A549 (cell line): ENCODE data around the gene ADK. TPM values are rescaled to one million over a fixed set of nuclear protein-coding genes. Genes with fewer than 3 reads are reported as not detected.

Source experiments
- ATAC-seq, 2 experiments: fragments of 200-7000 bp in 1 of 2; fragments of >200 bp in 1 of 2; cut with Nextera tagmentation in 1 of 2; cut with Tn5 transposase in 1 of 2; 3 replicates each; pipeline versions ENCODE4 v1.8.0 to v1.9.1; 2018 to 2020; ENCODE audit warnings: mild to moderate bottlenecking in 1 of 2, moderate library complexity in 1 of 2
- CTCF ChIA-PET: fragments of 300-600 bp; sonication (Branson Sonifier 250); formaldehyde crosslinking; extraction: SDS; loops from one replicate; lab custom pipeline; 2021; ENCODE audit warnings: antibody characterized with exemption, inconsistent platforms; lab: Yijun Ruan, JAX
- POLR2A ChIA-PET: fragments of 350-600 bp; formaldehyde crosslinking; extraction: SDS; loops from one replicate; lab custom pipeline; 2021; ENCODE audit warnings: antibody characterized with exemption, inconsistent platforms; lab: Yijun Ruan, JAX
- DNase-seq, 2 experiments: peaks; one replicate each; pipeline versions ENCODE4 v3.0.0 to v3.0.0-alpha.2; 2011 to 2016; ENCODE audit warnings: low read depth in 1 of 2, low spot score in 1 of 2
- FAIRE-seq: peaks from 2 replicates; lab custom pipeline; 2011; peaks lifted over from hg19 to GRCh38; lab: Jason Lieb, UNC
- H3K27ac ChIP-seq, 2 experiments: fragments of >200 bp; sonication (Bioruptor Twin); formaldehyde crosslinking; 3 replicates each; pipeline ENCODE4 v1.5.1; 2016 to 2017
- H3K4me1 ChIP-seq: fragments of >200 bp; sonication (Bioruptor Twin); formaldehyde crosslinking; 3 replicates; pipeline ENCODE4 v1.6.1; 2016
- H3K4me2 ChIP-seq: fragments of >200 bp; sonication (Bioruptor Twin); formaldehyde crosslinking; 3 replicates; pipeline ENCODE4 v1.6.1; 2016
- H3K4me3 ChIP-seq: fragments of >200 bp; sonication (Bioruptor Twin); formaldehyde crosslinking; 3 replicates; pipeline ENCODE4 v1.5.1; 2016
- H3K9me3 ChIP-seq: fragments of >200 bp; sonication (Bioruptor Twin); formaldehyde crosslinking; 3 replicates; pipeline ENCODE4 v1.6.1; 2016
- BCL3 ChIP-seq: fragments of >200 bp; sonication (Bioruptor Twin); formaldehyde crosslinking; IDR thresholded peaks from 3 replicates; pipeline ENCODE4 v1.6.1; 2016
- CBX8 ChIP-seq: fragments of 200-600 bp; sonication (generic); IDR thresholded peaks from 2 replicates; pipeline ENCODE4 v1.6.1; 2016
- CEBPB ChIP-seq, 2 experiments: fragments of >200 bp in 1 of 2; sonication (Bioruptor Twin) in 1 of 2; formaldehyde crosslinking in 1 of 2; IDR thresholded peaks; 2 replicates each; pipeline ENCODE4 v1.6.1; 2012 to 2016
- CHD2 ChIP-seq: fragments of 150-350 bp; IDR thresholded peaks from 2 replicates; pipeline ENCODE4 v1.6.1; 2014; ENCODE audit warnings: low read length; ENCODE audit not compliant: partially characterized antibody
- EHF ChIP-seq: fragments of 250-450 bp; sonication (Bioruptor Pico); IDR thresholded peaks from 2 replicates; pipeline ENCODE4 v1.5.0; 2020; ENCODE audit warnings: mild to moderate bottlenecking
- FOXS1 ChIP-seq: fragments of 250-450 bp; sonication (Bioruptor Pico); IDR thresholded peaks from 2 replicates; pipeline ENCODE4 v1.5.0; 2020; ENCODE audit warnings: mild to moderate bottlenecking, moderate library complexity
- HES2 ChIP-seq: fragments of >200 bp; sonication (Bioruptor Twin); formaldehyde crosslinking; IDR thresholded peaks from 2 replicates; pipeline ENCODE4 v1.6.1; 2016
- HOXB5 ChIP-seq: fragments of 250-450 bp; sonication (Bioruptor Pico); IDR thresholded peaks from 2 replicates; pipeline ENCODE4 v1.5.0; 2020; ENCODE audit warnings: mild to moderate bottlenecking, moderate library complexity
- JUNB ChIP-seq: fragments of >200 bp; sonication (Bioruptor Twin); formaldehyde crosslinking; IDR thresholded peaks from 2 replicates; pipeline ENCODE4 v1.6.1; 2016
- KDM5A ChIP-seq: fragments of 200-600 bp; sonication (generic); IDR thresholded peaks from 2 replicates; pipeline ENCODE4 v1.6.1; 2016; ENCODE audit warnings: antibody characterized with exemption, mild to moderate bottlenecking
- MAFK ChIP-seq: fragments of 450-650 bp; IDR thresholded peaks from 2 replicates; pipeline ENCODE4 v1.6.1; 2014; ENCODE audit not compliant: partially characterized antibody
- NFE2L2 ChIP-seq: fragments of 150-350 bp; conservative IDR thresholded peaks from 2 replicates; pipeline ENCODE4 v1.6.1; 2014; ENCODE audit warnings: low read length
- NPAS2 ChIP-seq: fragments of 250-450 bp; sonication (Bioruptor Pico); IDR thresholded peaks from 2 replicates; pipeline ENCODE4 v1.8.0; 2022; ENCODE audit warnings: mild to moderate bottlenecking, moderate library complexity, borderline replicate concordance
- NR3C1 ChIP-seq: fragments of >200 bp; sonication (Bioruptor Twin); formaldehyde crosslinking; IDR thresholded peaks from 3 replicates; pipeline ENCODE4 v1.6.1; 2017
- RAD21 ChIP-seq, 2 experiments: fragments of >200 bp in 1 of 2; sonication (Bioruptor Twin) in 1 of 2; formaldehyde crosslinking in 1 of 2; IDR thresholded peaks in 1 of 2; conservative IDR thresholded peaks in 1 of 2; 2 replicates in 1 of 2; 3 replicates in 1 of 2; pipeline ENCODE4 v1.6.1; 2012 to 2018; ENCODE audit warnings: inconsistent platforms in 1 of 2
- REST ChIP-seq: fragments of 200-600 bp; sonication (generic); IDR thresholded peaks from 2 replicates; pipeline ENCODE4 v1.6.1; 2016; ENCODE audit warnings: antibody characterized with exemption, mild to moderate bottlenecking, moderate library complexity
- SREBF2 ChIP-seq: fragments of 450-650 bp; IDR thresholded peaks from 2 replicates; pipeline ENCODE4 v1.6.1; 2014; ENCODE audit warnings: mild to moderate bottlenecking, moderate library complexity
- USF2 ChIP-seq: fragments of 450-650 bp; IDR thresholded peaks from 2 replicates; pipeline ENCODE4 v1.6.1; 2014; ENCODE audit warnings: antibody characterized with exemption
- ZFP36 ChIP-seq: fragments of 450-650 bp; IDR thresholded peaks from 2 replicates; pipeline ENCODE4 v1.6.1; 2014; ENCODE audit warnings: borderline replicate concordance; ENCODE audit not compliant: partially characterized antibody
- ZNF302 ChIP-seq: fragments of 250-450 bp; sonication (Bioruptor Pico); IDR thresholded peaks from 2 replicates; pipeline ENCODE4 v1.9.0; 2021; ENCODE audit warnings: inconsistent platforms, mild to moderate bottlenecking, moderate library complexity
- polyA plus RNA-seq, 4 experiments: library from polyadenylated mRNA; depleted of rRNA in 3 of 4; stranded (reverse); fragments of >200 nt; fragmentation: RNase III in 1 of 4; extraction: RNeasy Plus Mini Kit Qiagen cat#74134 plus additional on column Dnase treatment in 1 of 4; gene quantifications; 2 replicates in 3 of 4; 3 replicates in 1 of 4; pipeline ENCODE4 v1.2.3, GENCODE V29; 2011 to 2017

ADK gene
- polyA plus RNA-seq, 2 of the 4 experiments (the other 2 are of a cell fraction), result 35.8 to 40.7 TPM

- no peaks in the 10 kb centered on the region for H3K4me1 ChIP-seq
- H3K27ac ChIP-seq, result no peak overlapping the region
- H3K4me3 ChIP-seq, result no peak overlapping the region
- H3K9me3 ChIP-seq, result no peaks in the 10 kb centered on the region
- POLR2A ChIA-PET, result no interaction called here
- CTCF ChIA-PET, result interaction anchor here (0.9 to 1.0 kb wide), 2 partner anchors 10 to 531 kb away, joined by 3 read pairs; no protein-coding TSS in a partner anchor
- H3K4me2 ChIP-seq, result no peak overlapping the region
- TF ChIP-seq NPAS2 (CRISPR knock-in tag) (no peak), JUNB (no peak), RAD21 (conservative IDR thresholded peaks at IDR 0.05 in 1 of 2, IDR thresholded peaks at IDR 0.05 in 1 of 2) (no peak), HOXB5 (no peak), MAFK (no peak), NFE2L2 (no peak), FOXS1 (CRISPR knock-in tag) (no peak), ZNF302 (CRISPR knock-in tag) (no peak), CEBPB (IDR thresholded peaks at IDR 0.05) (no peak), REST (no peak), HES2 (no peak), SREBF2 (no peak), NR3C1 (no peak), BCL3 (no peak), CBX8 (no peak), KDM5A (no peak), CHD2 (no peak), ZFP36 (no peak), EHF (no peak)
- TF ChIP-seq, all 56 proteins: peak for 0
- ATAC-seq, result no peak
- no peak for FAIRE-seq
- DNase-seq, result no peak
These were observed 294.5 kb downstream of the ADK start for GRCh38 chr10:74445493-74445892.

- Histone ChIP-seq H3K9me3 (no peaks in the 10 kb centered on the region), H3K4me3 (no peak overlapping the region), H3K27ac (no peak overlapping the region), H3K4me1 (no peaks in the 10 kb centered on the region), H3K4me2 (no peak overlapping the region)
- CTCF ChIA-PET, result interaction anchor here (1.1 kb wide), 1 partner anchor 41 kb away, joined by 3 read pairs; no protein-coding TSS in a partner anchor
- FAIRE-seq (no peak), ATAC-seq (no peak), DNase-seq (no peak)
- TF ChIP-seq USF2 (no peak), NFE2L2 (no peak)
- POLR2A ChIA-PET, result no interaction called here
These were observed 299.6 kb downstream of the ADK start for GRCh38 chr10:74450602-74451001.
